DND-41 (cell line): ENCODE measurements around the gene FCN3.

Experiments used
- ATAC-seq: fragments of 200-7000 bp; cut with Tn5 transposase; 3 replicates; pipeline ENCODE4 v1.9.1; 2021; ENCODE audit warnings: low read depth; ENCODE audit not compliant: insufficient read depth
- DNase-seq: peaks from one replicate; pipeline ENCODE4 v3.0.0-alpha.2; 2020
- H2AFZ ChIP-seq: 2 replicates; pipeline ENCODE4 v1.6.0; 2012; ENCODE audit warnings: low read depth, low read length
- H3K27ac ChIP-seq: 2 replicates; pipeline ENCODE4 v1.5.1; 2012; ENCODE audit warnings: low read length, inconsistent platforms
- H3K27me3 ChIP-seq: fragments of 200-600 bp; sonication (generic); 2 replicates; pipeline ENCODE4 v1.6.0; 2012; ENCODE audit warnings: low read length, mild to moderate bottlenecking, inconsistent platforms; ENCODE audit not compliant: insufficient read depth, poor library complexity
- H3K36me3 ChIP-seq: 2 replicates; pipeline ENCODE4 v1.5.1; 2012; ENCODE audit warnings: low read length, inconsistent platforms; ENCODE audit not compliant: insufficient read depth
- H3K4me1 ChIP-seq: 2 replicates; pipeline ENCODE4 v1.5.1; 2012; ENCODE audit warnings: mild to moderate bottlenecking, low read length; ENCODE audit not compliant: insufficient read depth
- H3K4me2 ChIP-seq: 2 replicates; pipeline ENCODE4 v1.6.0; 2012; ENCODE audit warnings: mild to moderate bottlenecking, moderate library complexity, low read length, inconsistent platforms; ENCODE audit not compliant: insufficient read depth
- H3K4me3 ChIP-seq, 2 experiments: fragments of 200-600 bp in 1 of 2; shearing (Covaris generic) in 1 of 2; 2 replicates each; pipeline ENCODE4 v1.5.1; 2012 to 2016; ENCODE audit warnings: inconsistent platforms in 2 of 2, low read length in 2 of 2, mild to moderate bottlenecking in 2 of 2, low read depth in 1 of 2, moderate library complexity in 1 of 2
- H3K79me2 ChIP-seq: 2 replicates; pipeline ENCODE4 v1.6.0; 2012; ENCODE audit warnings: low read length, inconsistent platforms; ENCODE audit not compliant: insufficient read depth
- H3K9ac ChIP-seq: 2 replicates; pipeline ENCODE4 v1.6.0; 2012; ENCODE audit warnings: low read depth, mild to moderate bottlenecking, inconsistent platforms, low read length, moderate library complexity
- H3K9me3 ChIP-seq: 2 replicates; pipeline ENCODE4 v1.5.1; 2012; ENCODE audit warnings: low read length, moderate library complexity, mild to moderate bottlenecking, inconsistent platforms; ENCODE audit not compliant: insufficient read depth, severe bottlenecking
- H4K20me1 ChIP-seq: 2 replicates; pipeline ENCODE4 v1.6.0; 2012; ENCODE audit warnings: low read length; ENCODE audit not compliant: insufficient read depth
- EZH2 ChIP-seq: IDR thresholded peaks from 3 replicates; pipeline ENCODE4 v1.6.1; 2012; ENCODE audit warnings: borderline replicate concordance, low read depth, mild to moderate bottlenecking, moderate library complexity, low read length, inconsistent platforms; ENCODE audit not compliant: severe bottlenecking
- TF ChIP-seq, protein P1 (sequence below): IDR thresholded peaks from 2 replicates; pipeline ENCODE4 v1.5.1; 2012; ENCODE audit warnings: borderline replicate concordance, low read length, moderate library complexity, mild to moderate bottlenecking; ENCODE audit not compliant: poor library complexity, severe bottlenecking; ENCODE audit errors: extremely low read depth

Gene FCN3

DNA sequence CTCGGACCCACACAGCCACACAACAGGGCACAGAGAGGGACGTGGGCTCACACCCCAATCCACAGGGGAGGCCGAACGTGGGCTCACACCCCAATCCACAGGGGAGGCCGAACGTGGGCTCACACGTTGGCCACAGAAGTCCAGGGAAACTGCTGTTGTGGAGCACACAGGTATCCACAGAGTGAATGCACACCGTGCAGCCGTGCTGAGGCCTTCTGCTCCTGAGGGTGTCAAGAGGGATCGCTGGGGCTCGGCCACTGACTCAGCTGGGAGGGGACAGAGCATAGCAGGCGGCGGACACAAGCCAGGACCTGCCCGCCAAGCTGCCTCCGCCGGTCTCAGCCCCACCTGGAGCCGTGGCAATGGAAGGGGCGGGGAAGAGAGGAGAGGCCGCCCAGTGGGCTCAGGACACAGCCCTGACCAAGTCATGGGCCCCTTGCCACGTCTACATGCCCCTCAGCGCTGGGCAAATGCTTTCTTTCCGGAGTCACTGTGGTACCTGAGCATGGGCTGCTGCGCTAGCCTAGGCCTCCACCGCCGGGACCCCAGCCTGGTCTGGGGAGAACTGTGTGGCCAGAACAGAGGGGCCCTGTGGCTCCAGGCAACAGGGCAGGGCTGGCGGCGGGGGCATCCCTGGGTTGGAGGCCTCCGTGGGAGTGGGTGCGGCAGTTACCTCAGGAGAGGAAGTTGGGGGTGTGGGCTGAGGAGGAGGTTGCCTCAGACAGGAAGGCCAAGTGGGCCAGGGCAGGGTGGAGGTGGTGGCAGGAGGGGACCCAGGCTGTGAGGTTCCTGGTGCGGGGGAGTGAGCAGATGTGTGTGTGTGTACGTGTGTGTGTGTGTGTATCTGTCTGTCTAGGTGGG, 31.6 kb downstream of the FCN3 start:
- H3K9ac ChIP-seq = no peak overlapping the region
- H2AFZ ChIP-seq = peak overlapping the region; percentile 36; the same call in 1 of the 2 replicates
- TF ChIP-seq, protein P1, sequence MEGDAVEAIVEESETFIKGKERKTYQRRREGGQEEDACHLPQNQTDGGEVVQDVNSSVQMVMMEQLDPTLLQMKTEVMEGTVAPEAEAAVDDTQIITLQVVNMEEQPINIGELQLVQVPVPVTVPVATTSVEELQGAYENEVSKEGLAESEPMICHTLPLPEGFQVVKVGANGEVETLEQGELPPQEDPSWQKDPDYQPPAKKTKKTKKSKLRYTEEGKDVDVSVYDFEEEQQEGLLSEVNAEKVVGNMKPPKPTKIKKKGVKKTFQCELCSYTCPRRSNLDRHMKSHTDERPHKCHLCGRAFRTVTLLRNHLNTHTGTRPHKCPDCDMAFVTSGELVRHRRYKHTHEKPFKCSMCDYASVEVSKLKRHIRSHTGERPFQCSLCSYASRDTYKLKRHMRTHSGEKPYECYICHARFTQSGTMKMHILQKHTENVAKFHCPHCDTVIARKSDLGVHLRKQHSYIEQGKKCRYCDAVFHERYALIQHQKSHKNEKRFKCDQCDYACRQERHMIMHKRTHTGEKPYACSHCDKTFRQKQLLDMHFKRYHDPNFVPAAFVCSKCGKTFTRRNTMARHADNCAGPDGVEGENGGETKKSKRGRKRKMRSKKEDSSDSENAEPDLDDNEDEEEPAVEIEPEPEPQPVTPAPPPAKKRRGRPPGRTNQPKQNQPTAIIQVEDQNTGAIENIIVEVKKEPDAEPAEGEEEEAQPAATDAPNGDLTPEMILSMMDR = no peak
- TF ChIP-seq EZH2 = no peak
- 0 out of 2 replicates have a peak overlapping the region, but pooled peaks have one; percentile 30 for H3K27ac ChIP-seq
- no peaks in the 10 kb centered on the region for H3K27me3 ChIP-seq
- H4K20me1 ChIP-seq = no peaks in the 10 kb centered on the region
- H3K36me3 ChIP-seq = peaks cover 4% of the 10 kb centered on the region; the same call in 1 of the 2 replicates
- H3K79me2 ChIP-seq = no peaks in the 10 kb centered on the region
- H3K4me2 ChIP-seq = no peak overlapping the region
- peak; percentile 81 for ATAC-seq
- H3K9me3 ChIP-seq = no peaks in the 10 kb centered on the region
- peaks cover 9% of the 10 kb centered on the region for H3K4me1 ChIP-seq
- peak; percentile 80 for DNase-seq
- no peak overlapping the region for H3K4me3 ChIP-seq

DNA sequence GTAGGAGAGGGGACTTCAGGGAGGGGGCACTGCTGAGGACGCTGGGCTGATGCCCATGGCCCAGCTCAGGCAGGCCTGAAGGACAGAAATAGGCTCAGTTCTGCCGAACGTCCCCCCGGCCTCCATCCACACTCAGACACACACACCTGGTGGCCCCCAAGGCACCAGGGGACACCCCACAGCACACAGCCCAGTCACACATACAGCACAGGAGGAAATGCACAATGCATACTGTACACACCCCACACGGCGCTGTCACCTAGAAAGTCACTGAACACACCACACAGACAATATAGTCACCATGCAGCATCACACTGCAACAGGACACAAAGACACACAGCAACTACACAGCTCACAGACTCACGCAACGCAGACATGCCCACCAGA, 32.2 kb downstream of the FCN3 start:
- Histone ChIP-seq H3K4me2 (no peak overlapping the region), H3K36me3 (peaks cover 4% of the 10 kb centered on the region; the same call in 1 of the 2 replicates), H3K27ac (no peak overlapping the region), H2AFZ (no peak overlapping the region), H3K4me1 (peaks cover 9% of the 10 kb centered on the region), H3K9ac (no peak overlapping the region), H3K27me3 (no peaks in the 10 kb centered on the region), H3K79me2 (no peaks in the 10 kb centered on the region), H3K9me3 (no peaks in the 10 kb centered on the region), H4K20me1 (no peaks in the 10 kb centered on the region), H3K4me3 (no peak overlapping the region)
- no peak for TF ChIP-seq EZH2
- TF ChIP-seq, protein P1 = no peak
- no peak for DNase-seq
- peak; percentile 30; the same call in 1 of the 3 replicates for ATAC-seq

DNA sequence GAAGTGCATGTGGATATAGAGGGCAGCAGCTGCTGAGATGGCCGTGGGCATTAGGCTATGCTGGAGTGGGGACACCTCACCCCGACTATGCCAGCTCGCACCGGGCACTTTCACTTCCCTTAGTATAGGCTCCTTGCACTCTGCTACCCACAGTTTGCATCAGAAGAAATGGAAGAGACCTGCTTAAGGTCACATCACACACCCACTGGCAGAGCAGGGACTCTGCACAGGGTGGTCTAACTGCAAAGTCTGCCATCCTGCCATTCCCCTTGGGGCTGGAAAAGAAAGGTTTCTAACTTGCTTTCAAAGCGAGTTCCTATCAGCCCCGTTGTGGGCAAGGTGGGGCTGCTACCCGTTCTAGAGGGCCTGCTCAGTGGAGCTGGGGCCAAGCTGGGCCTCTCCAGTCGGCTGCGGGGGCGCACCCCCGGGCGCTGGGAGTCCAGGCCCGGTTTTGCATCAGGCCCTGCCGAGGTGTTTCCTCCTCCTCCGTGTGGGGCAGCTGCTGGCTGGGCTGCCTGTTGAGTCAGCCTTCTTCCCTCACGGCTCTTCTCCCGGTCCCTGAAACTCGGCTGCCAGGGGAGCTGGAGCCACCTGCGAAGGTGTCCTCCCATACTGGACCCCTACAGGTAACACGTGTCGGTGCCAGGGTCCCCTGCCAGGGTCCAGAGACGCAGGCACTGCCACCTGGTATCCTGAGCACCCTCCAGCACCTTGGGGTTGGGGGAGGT, 32.9 kb downstream of the FCN3 start, which contains the start of gene SYTL1:
Gene SYTL1, plus strand, starts transcription at position 498 of the 728 bp plus-strand sequence. CDS start 3,313 bp downstream, outside the sequence.
- no peaks in the 10 kb centered on the region for H4K20me1 ChIP-seq
- peaks cover 6% of the 10 kb centered on the region for H3K36me3 ChIP-seq
- no peaks in the 10 kb centered on the region for H3K79me2 ChIP-seq
- ATAC-seq = peak; percentile 68
- no peak within 1 kb of the TSS for H3K4me3 ChIP-seq
- H3K4me2 ChIP-seq = no peak within 1 kb of the TSS
- no peak within 1 kb of the TSS for H2AFZ ChIP-seq
- no peaks in the 10 kb centered on the region for H3K27me3 ChIP-seq
- no peaks in the 10 kb centered on the region for H3K9me3 ChIP-seq
- no peak for TF ChIP-seq EZH2
- TF ChIP-seq, protein P1 = no peak
- no peak within 1 kb of the TSS for H3K27ac ChIP-seq
- peak; percentile 62 for DNase-seq
- no peak within 1 kb of the TSS for H3K9ac ChIP-seq
- peaks cover 9% of the 10 kb centered on the region for H3K4me1 ChIP-seq
